HCT116 (cell line): ENCODE measurements around the gene LCNL1. TPM values are rescaled to one million over a fixed set of nuclear protein-coding genes. Genes with fewer than 3 reads are reported as not detected.

ENCODE experiments used
- ATAC-seq: fragments of 200-7000 bp; cut with Tn5 transposase; 2 replicates; pipeline ENCODE4 v1.9.1; 2020; ENCODE audit warnings: mild to moderate bottlenecking, moderate library complexity
- BruUV-seq: library from RNA; stranded (reverse); fragments of 400-500 nt; replicated peaks from 2 replicates; lab custom pipeline; 2021; lab: Mats Ljungman, UMichigan
- CTCF ChIA-PET: fragments of 300-600 bp; sonication (Branson Sonifier 250); formaldehyde crosslinking; loops from one replicate; lab custom pipeline; 2021; ENCODE audit warnings: antibody characterized with exemption; lab: Charles Lee
- POLR2A ChIA-PET: fragments of 300-600, 350-600 bp; sonication (Branson Sonifier 250); formaldehyde crosslinking; loops from one replicate; lab custom pipeline; 2021; ENCODE audit warnings: antibody characterized with exemption; lab: Charles Lee
- RAD21 ChIA-PET, 2 experiments: fragments of 300-600 bp; sonication (Branson Sonifier 250); formaldehyde crosslinking; loops; one replicate each; lab custom pipeline; 2023; ENCODE audit warnings: low total read pairs in 2 of 2; ENCODE audit not compliant: uncharacterized antibody in 2 of 2, unreplicated experiment in 2 of 2, low non-redundant PET in 1 of 2; lab: Charles Lee
- DNase-seq: peaks from one replicate; pipeline ENCODE4 v3.0.0-alpha.2; 2010; ENCODE audit warnings: low read depth, low spot score
- H2AFZ ChIP-seq: fragments of 200-600 bp; shearing (Covaris generic), sonication (generic); 2 replicates; pipeline ENCODE4 v1.6.1; 2017; ENCODE audit warnings: low read depth, mixed run types, mixed read lengths, antibody characterized with exemption, low read length; ENCODE audit not compliant: poor library complexity, severe bottlenecking
- H3K27ac ChIP-seq: 2 replicates; pipeline ENCODE4 v1.5.1; 2012; ENCODE audit warnings: low read depth, low read length
- H3K27me3 ChIP-seq: fragments of 200-600 bp; sonication (generic); 2 replicates; pipeline ENCODE4 v1.6.1; 2016; ENCODE audit warnings: mixed run types, low read length, mixed read lengths; ENCODE audit not compliant: insufficient read depth
- H3K36me3 ChIP-seq, 2 experiments: fragments of 200-500 bp in 1 of 2; fragments of 200-600 bp in 1 of 2; sonication (Bioruptor generic) in 1 of 2; sonication (generic) in 1 of 2; 2 replicates each; pipeline versions ENCODE4 v1.5.1 to v1.6.1; 2014 to 2016; ENCODE audit warnings: low read length in 2 of 2, inconsistent platforms in 1 of 2, mixed read lengths in 1 of 2, mixed run types in 1 of 2; ENCODE audit not compliant: insufficient read depth in 2 of 2, control insufficient read depth in 1 of 2
- H3K4me1 ChIP-seq, 2 experiments: fragments of 200-600 bp in 1 of 2; sonication (generic) in 1 of 2; 2 replicates each; pipeline versions ENCODE4 v1.5.1 to v1.6.1; 2012 to 2017; ENCODE audit warnings: low read length in 2 of 2, inconsistent platforms in 1 of 2, mild to moderate bottlenecking in 1 of 2, mixed read lengths in 1 of 2, mixed run types in 1 of 2, moderate library complexity in 1 of 2; ENCODE audit not compliant: insufficient read depth in 2 of 2, control insufficient read depth in 1 of 2
- H3K4me2 ChIP-seq: fragments of 200-600 bp; sonication (generic); 2 replicates; pipeline ENCODE4 v1.6.1; 2017; ENCODE audit warnings: mixed run types, low read length, mixed read lengths
- H3K4me3 ChIP-seq, 2 experiments: fragments of 200-600 bp in 1 of 2; sonication (generic) in 1 of 2; replicated peaks in 1 of 2; 2 replicates each; pipeline ENCODE4 v1.5.1; 2011 to 2016; ENCODE audit warnings: low read length in 2 of 2, control low read depth in 1 of 2, low read depth in 1 of 2, mild to moderate bottlenecking in 1 of 2, mixed read lengths in 1 of 2, mixed run types in 1 of 2
- H3K79me2 ChIP-seq: fragments of 200-600 bp; sonication (generic); 2 replicates; pipeline ENCODE4 v1.6.1; 2017; ENCODE audit warnings: mild to moderate bottlenecking, mixed run types, low read length, moderate library complexity, mixed read lengths; ENCODE audit not compliant: insufficient read depth
- H3K9ac ChIP-seq: fragments of 200-600 bp; sonication (generic); 2 replicates; pipeline ENCODE4 v1.6.1; 2016; ENCODE audit warnings: low read length, mixed read lengths
- H3K9me2 ChIP-seq: fragments of 200-600 bp; sonication (generic), shearing (Covaris generic); 2 replicates; pipeline ENCODE4 v1.6.1; 2017; ENCODE audit warnings: mixed run types, mild to moderate bottlenecking, moderate library complexity; ENCODE audit not compliant: insufficient read depth
- H3K9me3 ChIP-seq, 2 experiments: fragments of 200-500 bp in 1 of 2; fragments of 200-600 bp in 1 of 2; sonication (Bioruptor generic) in 1 of 2; sonication (generic) in 1 of 2; 2 replicates each; pipeline ENCODE4 v1.6.1; 2014 to 2017; ENCODE audit warnings: low read length in 2 of 2, mixed read lengths in 2 of 2, inconsistent platforms in 1 of 2, low read depth in 1 of 2, mild to moderate bottlenecking in 1 of 2, mixed run types in 1 of 2, moderate library complexity in 1 of 2; ENCODE audit not compliant: control insufficient read depth in 1 of 2, insufficient read depth in 1 of 2
- H4K20me1 ChIP-seq: fragments of 200-600 bp; sonication (generic), shearing (Covaris generic); 2 replicates; pipeline ENCODE4 v1.6.1; 2017; ENCODE audit warnings: mixed run types, mild to moderate bottlenecking, moderate library complexity; ENCODE audit not compliant: insufficient read depth
- CEBPB ChIP-seq: IDR thresholded peaks from 2 replicates; pipeline ENCODE4 v1.6.1; 2012; ENCODE audit warnings: low read depth
- ELF1 ChIP-seq: IDR thresholded peaks from 2 replicates; pipeline ENCODE4 v1.6.1; 2012; ENCODE audit warnings: low read depth, borderline replicate concordance
- EZH2 ChIP-seq: fragments of 200-600 bp; sonication (generic); IDR thresholded peaks from 2 replicates; pipeline ENCODE4 v1.6.1; 2017; ENCODE audit warnings: antibody characterized with exemption, mixed run types
- JUND ChIP-seq: IDR thresholded peaks from 2 replicates; pipeline ENCODE4 v1.6.1; 2012
- POLR2AphosphoS5 ChIP-seq: IDR thresholded peaks from 2 replicates; pipeline ENCODE4 v1.6.1; 2011; ENCODE audit warnings: mild to moderate bottlenecking, low read depth, low read length, moderate library complexity
- SP1 ChIP-seq: IDR thresholded peaks from 2 replicates; pipeline ENCODE4 v1.6.1; 2012; ENCODE audit warnings: low read depth
- TCF7L2 ChIP-seq: IDR thresholded peaks from 2 replicates; pipeline ENCODE4 v1.7.0; 2011; ENCODE audit warnings: borderline replicate concordance, inconsistent platforms; ENCODE audit not compliant: insufficient read depth, insufficient read length; ENCODE audit errors: extremely low read depth
- YY1 ChIP-seq: IDR thresholded peaks from 2 replicates; pipeline ENCODE4 v1.6.1; 2011; ENCODE audit warnings: low read length, low read depth, moderate library complexity, mild to moderate bottlenecking; ENCODE audit not compliant: insufficient replicate concordance; ENCODE audit errors: extremely low read depth
- intact Hi-C: fragments of 100-400 bp; cut with micrococcal nuclease; formaldehyde crosslinking; loops from 2 replicates; pipeline ENCODE4 v1.10.0; 2022
- total RNA-seq: library from RNA; stranded (reverse); gene quantifications from one replicate; pipeline ENCODE4 v1.2.1, GENCODE V29; 2021; ENCODE audit not compliant: unreplicated experiment

LCNL1 gene
- total RNA-seq, 1 experiment from 2014 or later = 0.44 TPM

GRCh38 chr9:136996361-136997292 lies 13.8 kb downstream of the LCNL1 start, which contains the start of gene CLIC3:
TSS of gene CLIC3 (minus strand) at chr9:136996568. CDS start at chr9:136996543, 25 bp downstream.
- ChIA-PET CTCF (interaction anchor here (0.6 to 1.5 kb wide), 5 partner anchors 33 to 240 kb away, joined by 3 to 11 read pairs (median 3); partner anchors contain the start of gene NPDC1), POLR2A (no interaction called here), RAD21 (interaction anchor here in 1 of 2 experiments (0.6 to 1.1 kb wide), 2 partner anchors 49 to 596 kb away, joined by 3 read pairs; no protein-coding TSS in a partner anchor)
- H3K36me3 ChIP-seq = peaks cover 0 to 12% of the 10 kb centered on the region in 2 experiments; a peak in 2 of 4 replicates
- H3K9me2 ChIP-seq = no peaks in the 10 kb centered on the region
- H2AFZ ChIP-seq = no peak within 1 kb of the TSS
- no peaks in the 10 kb centered on the region for H3K27me3 ChIP-seq
- intact Hi-C loops = no loop called here
- no TSS peak for BruUV-seq
- peak within 1 kb of the TSS; percentile 95 for H3K27ac ChIP-seq
- peak within 1 kb of the TSS; percentile 40 to 56 for H3K4me3 ChIP-seq
- no peaks in the 10 kb centered on the region for H3K9me3 ChIP-seq
- H3K4me2 ChIP-seq = peak within 1 kb of the TSS; percentile 88
- peaks cover 20% of the 10 kb centered on the region for H3K79me2 ChIP-seq
- no peak for DNase-seq
- peak within 1 kb of the TSS; percentile 57 for H3K9ac ChIP-seq
- peak; percentile 56 for ATAC-seq
- H4K20me1 ChIP-seq = no peaks in the 10 kb centered on the region
- peak; percentile 58 for TF ChIP-seq POLR2AphosphoS5
- no peak for TF ChIP-seq CEBPB
- TF ChIP-seq YY1 = peak; percentile 19
- TF ChIP-seq SP1 = no peak
- no peak for TF ChIP-seq EZH2
- peak; percentile 25 for TF ChIP-seq TCF7L2
- H3K4me1 ChIP-seq = peaks cover 48 to 80% of the 10 kb centered on the region in 2 experiments

DNA sequence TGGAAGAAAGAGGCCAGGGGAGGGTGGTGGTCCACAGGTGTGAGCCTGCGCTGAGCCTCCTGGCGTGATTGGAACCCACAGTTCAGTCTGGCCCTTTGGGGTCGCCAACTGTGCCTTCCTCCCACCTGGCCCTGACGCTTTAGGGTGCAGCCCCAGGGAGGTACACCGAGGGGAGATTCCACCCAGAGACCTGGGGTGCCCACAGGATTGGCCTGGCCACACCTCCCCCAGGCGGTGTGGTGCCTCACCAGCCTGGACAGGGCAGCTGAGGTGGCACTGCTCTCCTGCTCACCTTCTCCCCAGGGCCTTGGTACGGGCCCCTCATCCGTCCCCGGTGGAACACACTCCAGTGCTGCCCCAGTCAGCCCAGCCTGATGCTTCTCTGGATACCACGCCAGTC lies 14.6 kb downstream of the LCNL1 start:
- ChIA-PET CTCF (no interaction called here), RAD21 (no interaction called here)
- H3K27me3 ChIP-seq = no peaks in the 10 kb centered on the region
- ATAC-seq = peak; percentile 8
- intact Hi-C loops = no loop called here
- peaks cover 53 to 82% of the 10 kb centered on the region in 2 experiments for H3K4me1 ChIP-seq
- H3K79me2 ChIP-seq = peaks cover 19% of the 10 kb centered on the region
- peak overlapping the region; percentile 57 for H3K9ac ChIP-seq
- H3K36me3 ChIP-seq = peaks cover 0 to 12% of the 10 kb centered on the region in 2 experiments; a peak in 2 of 4 replicates
- peak overlapping the region; percentile 88 for H3K4me2 ChIP-seq
- no peaks in the 10 kb centered on the region for H3K9me2 ChIP-seq
- no peaks in the 10 kb centered on the region for H3K9me3 ChIP-seq
- H3K4me3 ChIP-seq = peak overlapping the region; percentile 40 to 56; a peak in 3 of 4 replicates
- no peak for TF ChIP-seq ELF1
- TF ChIP-seq POLR2AphosphoS5 = no peak
- no peak for TF ChIP-seq JUND
- TF ChIP-seq, all 23 proteins: peak for 0
- H3K27ac ChIP-seq = peak overlapping the region; percentile 95
- no peak for DNase-seq
- POLR2A ChIA-PET = no interaction called here
- H4K20me1 ChIP-seq = no peaks in the 10 kb centered on the region
- no peak overlapping the region for H2AFZ ChIP-seq
- BruUV-seq = no TSS peak
